Ishikawa (cell line): Measurements from ENCODE around the gene SRRM5.

Source experiments
- CEBPB ChIP-seq: IDR thresholded peaks from 2 replicates; pipeline ENCODE4 v1.6.1; 2012
- CREB1 ChIP-seq: IDR thresholded peaks from 2 replicates; pipeline ENCODE4 v1.6.1; 2012; ENCODE audit warnings: low read depth
- EGR1 ChIP-seq: IDR thresholded peaks from 2 replicates; pipeline ENCODE4 v1.6.1; 2012
- EP300 ChIP-seq: IDR thresholded peaks from 2 replicates; pipeline ENCODE4 v1.6.1; 2012; ENCODE audit warnings: borderline replicate concordance
- FOXM1 ChIP-seq: IDR thresholded peaks from 2 replicates; pipeline ENCODE4 v1.6.1; 2012; ENCODE audit warnings: low read depth, borderline replicate concordance
- MAX ChIP-seq: IDR thresholded peaks from 2 replicates; pipeline ENCODE4 v1.6.1; 2012
- NFIC ChIP-seq: IDR thresholded peaks from 2 replicates; pipeline ENCODE4 v1.6.1; 2012
- RAD21 ChIP-seq: IDR thresholded peaks from 2 replicates; pipeline ENCODE4 v1.6.1; 2012; ENCODE audit warnings: low read depth
- REST ChIP-seq: IDR thresholded peaks from 2 replicates; pipeline ENCODE4 v1.6.1; 2012; ENCODE audit warnings: low read depth, mild to moderate bottlenecking
- TAF1 ChIP-seq: IDR thresholded peaks from 2 replicates; pipeline ENCODE4 v1.6.1; 2012; ENCODE audit warnings: low read depth, mild to moderate bottlenecking
- TCF12 ChIP-seq: IDR thresholded peaks from 2 replicates; pipeline ENCODE4 v1.6.1; 2012; ENCODE audit warnings: low read depth
- TEAD4 ChIP-seq: IDR thresholded peaks from 2 replicates; pipeline ENCODE4 v1.6.1; 2012
- USF1 ChIP-seq: IDR thresholded peaks from 2 replicates; pipeline ENCODE4 v1.6.1; 2012
- YY1 ChIP-seq: IDR thresholded peaks from 2 replicates; pipeline ENCODE4 v1.6.1; 2012; ENCODE audit warnings: low read depth
- ZBTB7A ChIP-seq: IDR thresholded peaks from 2 replicates; pipeline ENCODE4 v1.6.1; 2012; ENCODE audit warnings: low read depth

Gene SRRM5

GRCh38 chr19:43611788-43612187, at the start of gene SRRM5:
SRRM5 (plus strand) TSS chr19:43612088; CDS start chr19:43612122, 34 bp downstream.
- TF ChIP-seq TAF1 (no peak), ZBTB7A (no peak), CEBPB (no peak), CREB1 (no peak), NFIC (no peak), YY1 (no peak), TEAD4 (no peak), MAX (no peak), USF1 (no peak), EP300 (no peak), EGR1 (no peak), TCF12 (no peak)

GRCh38 chr19:43562226-43562697, 49.6 kb upstream of the SRRM5 start:
- TF ChIP-seq NFIC: no peak
- no peak for TF ChIP-seq CEBPB
- TF ChIP-seq USF1: no peak
- TF ChIP-seq EGR1: no peak

- TF ChIP-seq TCF12: no peak
- no peak for TF ChIP-seq RAD21
Observed at GRCh38 chr19:43562698-43563241, 49.1 kb upstream of the SRRM5 start.

- no peak for TF ChIP-seq RAD21
- no peak for TF ChIP-seq TEAD4
- no peak for TF ChIP-seq REST
- TF ChIP-seq EGR1: no peak
- TF ChIP-seq TAF1: no peak
- no peak for TF ChIP-seq EP300
- no peak for TF ChIP-seq TCF12
Observed at GRCh38 chr19:43563816-43564457, 48.0 kb upstream of the SRRM5 start.

GRCh38 chr19:43564800-43565199, 47.1 kb upstream of the SRRM5 start:
- no peak for TF ChIP-seq YY1
- TF ChIP-seq TAF1: no peak
- TF ChIP-seq EGR1: no peak
- no peak for TF ChIP-seq NFIC
- no peak for TF ChIP-seq EP300
- TF ChIP-seq ZBTB7A: no peak
- TF ChIP-seq MAX: no peak
- TF ChIP-seq CEBPB: no peak
- no peak for TF ChIP-seq TEAD4
- no peak for TF ChIP-seq FOXM1
- no peak for TF ChIP-seq TCF12
- no peak for TF ChIP-seq REST
- no peak for TF ChIP-seq CREB1
- TF ChIP-seq RAD21: no peak
- no peak for TF ChIP-seq USF1

- TF ChIP-seq NFIC (no peak), TCF12 (no peak), YY1 (no peak), FOXM1 (no peak), CREB1 (no peak), REST (no peak), MAX (no peak), RAD21 (no peak), EGR1 (no peak), USF1 (no peak), ZBTB7A (no peak), CEBPB (no peak), EP300 (no peak)
Observed at GRCh38 chr19:43569657-43570056, 42.2 kb upstream of the SRRM5 start.
